Mesendoderm (in vitro differentiated cells): ENCODE results near the gene PDE4DIP.
"Not testable (repeated sequence)": the region's sequence is repeated elsewhere in the genome, so short reads cannot be mapped to it uniquely, and the experiment has no call there.

Experiments used
- DNase-seq: peaks from one replicate; pipeline ENCODE4 v3.0.0; 2013
- H2AK5ac ChIP-seq: 2 replicates; pipeline ENCODE4 v1.6.1; 2013; ENCODE audit warnings: low read length, inconsistent platforms
- H2BK120ac ChIP-seq: 2 replicates; pipeline ENCODE4 v1.6.1; 2013; ENCODE audit warnings: low read depth, mild to moderate bottlenecking, low read length, moderate library complexity, mixed read lengths
- H2BK15ac ChIP-seq: replicated peaks from 2 replicates; pipeline ENCODE4 v1.6.1; 2013; ENCODE audit warnings: low read depth, mild to moderate bottlenecking, moderate library complexity
- H2BK5ac ChIP-seq: 2 replicates; pipeline ENCODE4 v1.6.1; 2013; ENCODE audit warnings: low read length, inconsistent platforms
- H3K18ac ChIP-seq: 2 replicates; pipeline ENCODE4 v1.6.1; 2013; ENCODE audit warnings: mild to moderate bottlenecking, low read length, mixed read lengths
- H3K23ac ChIP-seq: one replicate; pipeline ENCODE4 v1.6.1; 2013; ENCODE audit warnings: low read length
- H3K27ac ChIP-seq: 2 replicates; pipeline ENCODE4 v1.5.1; 2013; ENCODE audit warnings: low read depth, mild to moderate bottlenecking, inconsistent platforms, low read length, moderate library complexity
- H3K27me3 ChIP-seq: 2 replicates; pipeline ENCODE4 v1.6.1; 2013; ENCODE audit warnings: low read length, control low read depth, mild to moderate bottlenecking, inconsistent platforms; ENCODE audit not compliant: insufficient read depth, poor library complexity
- H3K36me3 ChIP-seq: 2 replicates; pipeline ENCODE4 v1.6.1; 2013; ENCODE audit warnings: low read length, inconsistent platforms; ENCODE audit not compliant: control insufficient read depth, insufficient read depth
- H3K4ac ChIP-seq: one replicate; pipeline ENCODE4 v1.6.1; 2013; ENCODE audit warnings: low read depth, mild to moderate bottlenecking, low read length, moderate library complexity
- H3K4me1 ChIP-seq: 2 replicates; pipeline ENCODE4 v1.6.1; 2013; ENCODE audit warnings: low read depth, low read length, inconsistent platforms; ENCODE audit not compliant: control insufficient read depth
- H3K4me2 ChIP-seq: 2 replicates; pipeline ENCODE4 v1.6.1; 2013; ENCODE audit warnings: low read length
- H3K4me3 ChIP-seq: 2 replicates; pipeline ENCODE4 v1.5.1; 2013; ENCODE audit warnings: mild to moderate bottlenecking, low read length
- H3K56ac ChIP-seq: one replicate; pipeline ENCODE4 v1.6.1; 2013; ENCODE audit warnings: low read length
- H3K79me1 ChIP-seq: 2 replicates; pipeline ENCODE4 v1.6.1; 2013; ENCODE audit warnings: low read length, inconsistent platforms
- H3K79me2 ChIP-seq: 2 replicates; pipeline ENCODE4 v1.6.1; 2013; ENCODE audit warnings: mild to moderate bottlenecking, low read length; ENCODE audit not compliant: control insufficient read depth, insufficient read depth
- H3K9ac ChIP-seq: 2 replicates; pipeline ENCODE4 v1.6.1; 2013; ENCODE audit warnings: low read length, inconsistent platforms
- H4K5ac ChIP-seq: one replicate; pipeline ENCODE4 v1.6.1; 2013; ENCODE audit warnings: low read length
- H4K8ac ChIP-seq: one replicate; pipeline ENCODE4 v1.6.1; 2013; ENCODE audit warnings: low read depth, mild to moderate bottlenecking, control low read depth, low read length, moderate library complexity
- WGBS: extraction: QIAGEN DNeasy Blood & Tissue Kit; methylation state at CpG from one replicate; pipeline ENCODE4 v1.1.7; 2013; ENCODE audit warnings: low lambda C conversion rate, missing lambda C conversion rate; ENCODE audit not compliant: insufficient coverage; ENCODE audit errors: extremely low coverage; 5-methylcytosine and 5-hydroxymethylcytosine counted together

Gene PDE4DIP

DNA sequence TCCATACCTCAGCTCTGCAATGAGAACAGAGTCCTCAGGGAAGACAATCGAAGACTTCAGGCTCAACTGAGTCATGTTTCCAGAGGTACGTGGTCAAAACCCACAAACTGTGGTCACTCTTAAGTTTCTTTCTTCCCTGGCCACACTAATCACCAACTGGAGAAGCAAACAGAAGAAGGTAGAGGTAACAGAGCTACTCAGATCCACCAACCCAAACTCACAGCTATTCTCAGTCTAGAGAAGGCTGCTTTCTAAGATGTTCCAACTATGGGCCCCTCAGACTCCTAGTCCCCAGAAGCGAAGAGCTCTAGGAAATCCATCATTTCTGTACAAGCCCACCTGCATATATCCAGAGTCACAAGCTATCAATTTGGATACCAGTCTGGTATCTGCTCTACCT, 174.3 kb downstream of the PDE4DIP start:
- not testable (repeated sequence) for H3K9ac ChIP-seq, H3K4me2 ChIP-seq, H3K36me3 ChIP-seq, H4K5ac ChIP-seq, H2BK5ac ChIP-seq, H3K27me3 ChIP-seq, H2BK15ac ChIP-seq, H2AK5ac ChIP-seq, H4K8ac ChIP-seq, H2BK120ac ChIP-seq, H3K18ac ChIP-seq, H3K27ac ChIP-seq, H3K23ac ChIP-seq, H3K4ac ChIP-seq, H3K56ac ChIP-seq, H3K79me2 ChIP-seq, DNase-seq, H3K4me3 ChIP-seq, H3K4me1 ChIP-seq, H3K79me1 ChIP-seq
- WGBS, result no CpG with 5 or more reads among the region's 3 CpGs

DNA sequence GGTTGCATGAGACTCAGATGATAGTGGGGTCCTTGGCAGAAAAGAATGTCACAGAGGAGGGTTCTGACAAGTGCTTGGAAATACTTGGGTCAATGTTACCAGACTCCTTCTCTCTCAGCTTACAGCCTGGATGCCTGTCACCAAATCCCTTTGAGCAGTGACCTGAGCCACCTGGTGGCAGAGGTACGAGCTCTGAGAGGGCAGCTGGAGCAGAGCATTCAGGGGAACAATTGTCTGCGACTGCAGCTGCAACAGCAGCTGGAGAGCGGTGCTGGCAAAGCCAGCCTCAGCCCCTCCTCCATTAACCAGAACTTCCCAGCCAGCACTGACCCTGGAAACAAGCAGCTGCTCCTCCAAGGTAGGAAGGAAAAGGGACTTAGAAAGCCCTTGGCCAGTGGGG, 180.1 kb downstream of the PDE4DIP start:
- H2AK5ac ChIP-seq, H4K5ac ChIP-seq, H3K23ac ChIP-seq, H3K27ac ChIP-seq, H3K4ac ChIP-seq, H3K4me2 ChIP-seq, DNase-seq, H3K4me3 ChIP-seq, H3K18ac ChIP-seq, H3K4me1 ChIP-seq, H4K8ac ChIP-seq, H3K79me1 ChIP-seq, H2BK5ac ChIP-seq, H3K27me3 ChIP-seq, H2BK15ac ChIP-seq, H2BK120ac ChIP-seq, H3K79me2 ChIP-seq, H3K36me3 ChIP-seq, H3K9ac ChIP-seq, H3K56ac ChIP-seq: not testable (repeated sequence)
- no CpG with 5 or more reads among the region's 3 CpGs for WGBS

DNA sequence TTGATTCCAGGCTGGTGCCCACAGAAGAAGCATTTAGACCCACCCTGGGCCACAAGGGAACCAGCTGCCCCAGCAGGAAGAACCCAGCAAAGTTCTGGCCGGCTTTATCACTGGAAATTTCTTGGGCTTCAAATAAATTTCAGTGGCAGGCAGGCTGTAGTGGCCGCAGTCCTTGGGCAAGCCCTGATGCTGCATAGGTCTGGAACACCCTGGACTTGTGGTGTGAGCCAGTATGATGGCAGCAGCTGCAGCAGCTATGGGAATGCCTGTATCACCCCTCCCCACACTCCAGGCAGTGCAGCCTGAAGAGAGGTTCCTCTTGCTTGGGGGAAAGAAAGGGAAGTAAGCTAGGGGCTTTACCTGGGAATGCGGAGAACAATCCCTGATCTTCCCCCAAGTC, 189.7 kb downstream of the PDE4DIP start:
- no CpG with 5 or more reads among the region's 3 CpGs for WGBS

DNA sequence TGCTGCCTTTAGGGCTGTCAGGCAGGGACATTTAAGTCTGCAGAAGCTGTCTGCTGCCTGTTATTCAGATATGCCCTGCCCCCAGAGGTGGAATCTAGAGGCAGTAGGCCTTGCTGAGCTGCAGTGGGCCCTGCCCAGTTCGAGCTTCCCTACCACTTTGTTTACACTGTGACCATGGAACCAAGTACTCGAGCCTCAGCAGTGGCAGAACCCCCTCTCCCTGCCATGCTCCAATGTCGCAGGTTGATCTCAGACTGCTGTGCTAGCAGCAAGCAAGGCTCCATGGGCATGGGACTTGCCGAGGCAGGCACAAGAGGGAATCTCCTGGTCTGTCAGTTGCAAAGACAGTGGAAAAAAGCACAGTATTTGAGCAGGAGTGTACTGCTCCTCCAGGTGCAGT, 198.8 kb downstream of the PDE4DIP start:
- not testable (repeated sequence) for H2BK5ac ChIP-seq, H3K79me2 ChIP-seq, H3K18ac ChIP-seq, H3K79me1 ChIP-seq, H3K9ac ChIP-seq, H4K8ac ChIP-seq, H3K4ac ChIP-seq, H3K23ac ChIP-seq, H3K27me3 ChIP-seq, DNase-seq, H3K56ac ChIP-seq, H2BK15ac ChIP-seq, H2BK120ac ChIP-seq, H3K4me1 ChIP-seq, H3K4me2 ChIP-seq, H4K5ac ChIP-seq, H2AK5ac ChIP-seq, H3K36me3 ChIP-seq, H3K27ac ChIP-seq, H3K4me3 ChIP-seq
- no CpG with 5 or more reads among the region's 4 CpGs for WGBS

More for the DNA sequence above, 189.7 kb downstream of the PDE4DIP start:
- H2BK5ac ChIP-seq, H3K4me3 ChIP-seq, H3K23ac ChIP-seq, H2AK5ac ChIP-seq, H3K79me2 ChIP-seq, DNase-seq, H3K27ac ChIP-seq, H2BK15ac ChIP-seq, H3K4me1 ChIP-seq, H3K9ac ChIP-seq, H3K4ac ChIP-seq, H4K8ac ChIP-seq, H3K36me3 ChIP-seq, H3K18ac ChIP-seq, H3K79me1 ChIP-seq, H4K5ac ChIP-seq, H3K56ac ChIP-seq, H3K27me3 ChIP-seq, H3K4me2 ChIP-seq, H2BK120ac ChIP-seq: not testable (repeated sequence)

DNA sequence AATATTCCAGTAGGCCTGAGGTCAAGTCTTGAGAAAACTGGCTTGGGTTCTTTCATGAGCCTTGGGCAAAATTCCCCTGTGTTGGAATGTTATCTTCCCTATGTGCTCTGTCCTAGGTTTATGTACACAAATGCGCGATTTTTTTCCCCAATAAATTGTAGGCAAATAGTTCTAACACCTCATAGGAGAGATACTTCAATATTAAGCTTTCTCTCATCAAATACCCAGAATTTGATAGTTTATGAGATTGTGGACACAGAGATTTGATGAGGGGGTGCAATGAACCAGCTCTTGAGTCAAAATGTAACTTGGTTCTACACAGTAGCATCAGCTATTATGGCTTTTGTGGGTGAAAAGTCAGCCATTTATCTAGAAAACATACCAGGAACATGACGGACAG, 220.4 kb downstream of the PDE4DIP start:
- H3K27ac ChIP-seq, H4K5ac ChIP-seq, DNase-seq, H3K23ac ChIP-seq, H3K4me3 ChIP-seq, H3K79me2 ChIP-seq, H3K79me1 ChIP-seq, H3K9ac ChIP-seq, H3K27me3 ChIP-seq, H3K4me1 ChIP-seq, H2AK5ac ChIP-seq, H2BK5ac ChIP-seq, H3K4me2 ChIP-seq, H3K4ac ChIP-seq, H2BK15ac ChIP-seq, H4K8ac ChIP-seq, H3K18ac ChIP-seq, H2BK120ac ChIP-seq, H3K36me3 ChIP-seq, H3K56ac ChIP-seq: not testable (repeated sequence)
- WGBS, result no CpG with 5 or more reads among the region's 3 CpGs

DNA sequence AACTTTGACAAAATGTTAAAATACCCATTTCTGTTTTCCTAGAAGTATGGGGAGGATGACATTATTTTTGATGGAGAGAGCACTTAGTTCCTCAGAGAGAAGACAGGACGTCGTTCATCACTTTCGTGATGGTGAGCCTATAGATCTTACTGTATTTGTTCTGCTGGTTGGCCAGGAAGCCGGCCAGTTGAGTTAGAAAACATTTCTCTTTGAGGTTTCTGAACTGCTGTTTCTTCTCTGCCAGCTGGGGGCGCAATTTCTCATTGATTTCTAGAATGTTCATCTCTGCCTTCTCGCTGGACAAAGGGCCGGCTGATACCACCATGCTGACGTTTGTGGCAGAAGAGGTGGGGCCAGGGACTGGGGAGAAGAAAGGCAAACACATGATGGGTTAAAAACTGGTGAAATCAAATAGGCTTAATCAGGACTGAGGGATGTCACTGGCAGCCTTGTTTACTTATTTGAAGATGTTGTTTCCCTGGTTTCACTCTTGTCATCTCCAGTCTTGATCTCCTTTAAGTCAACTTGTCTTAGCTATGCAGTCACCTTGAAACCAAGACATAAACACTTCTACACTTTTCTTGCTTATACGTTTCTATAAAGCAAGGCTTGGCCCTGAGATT, 231.4 kb downstream of the PDE4DIP start:
- not testable (repeated sequence) for H3K4me3 ChIP-seq, H3K4ac ChIP-seq, H3K18ac ChIP-seq, H3K36me3 ChIP-seq, H3K4me2 ChIP-seq, H3K9ac ChIP-seq, H2BK120ac ChIP-seq, H3K27ac ChIP-seq, H2BK5ac ChIP-seq, H3K79me1 ChIP-seq, H2BK15ac ChIP-seq, H3K27me3 ChIP-seq, H3K56ac ChIP-seq, H3K4me1 ChIP-seq, H3K79me2 ChIP-seq, H4K5ac ChIP-seq, H4K8ac ChIP-seq, DNase-seq, H2AK5ac ChIP-seq, H3K23ac ChIP-seq
- no CpG with 5 or more reads among the region's 9 CpGs for WGBS
